ENCODE measurements around the gene WDR86. TPM values are rescaled to one million over a fixed set of nuclear protein-coding genes. Genes with fewer than 3 reads are reported as not detected.

The WDR86 gene
- total RNA-seq, 1 experiment from 2014 or later: 24.4 TPM

DNA sequence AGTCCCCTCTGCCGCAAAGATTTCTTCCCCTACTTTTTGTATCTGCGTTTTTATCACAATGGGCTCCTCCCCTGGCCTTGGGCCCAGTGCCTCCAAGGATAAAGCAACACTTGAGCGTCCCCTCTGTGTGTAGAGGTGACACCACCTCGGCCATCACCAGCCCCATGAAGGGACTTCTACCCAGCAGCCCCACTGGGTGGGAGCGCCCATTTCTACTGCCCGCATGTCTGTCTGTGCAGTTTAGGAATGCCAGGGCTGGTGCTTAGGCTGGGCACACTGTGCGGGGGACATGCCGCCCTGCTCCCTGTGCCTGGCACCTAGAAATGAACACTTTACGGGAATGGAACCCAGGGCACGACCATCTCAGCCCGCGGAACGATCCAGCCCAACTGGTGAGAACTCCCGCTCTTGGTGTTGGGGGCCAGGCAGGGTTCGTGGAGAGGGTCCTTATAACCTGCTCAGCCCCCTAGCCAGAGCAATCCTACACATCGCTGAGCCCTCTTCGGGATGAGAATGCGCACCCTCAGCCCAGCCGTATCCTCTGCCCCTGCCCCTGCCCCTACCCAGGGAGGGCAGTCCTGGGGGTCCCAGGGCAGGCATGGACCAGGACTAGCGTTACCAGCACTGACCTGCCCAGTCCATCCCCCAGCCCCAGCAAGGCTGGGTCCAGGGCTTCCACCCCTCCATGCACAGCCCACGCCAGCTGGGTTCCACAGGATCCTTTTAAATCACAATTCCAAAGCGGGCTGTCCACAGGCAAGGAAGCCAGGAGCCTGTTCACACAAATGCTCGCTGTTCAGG, 17.3 kb upstream of the WDR86 start (continued):
- TF ChIP-seq, protein P1, sequence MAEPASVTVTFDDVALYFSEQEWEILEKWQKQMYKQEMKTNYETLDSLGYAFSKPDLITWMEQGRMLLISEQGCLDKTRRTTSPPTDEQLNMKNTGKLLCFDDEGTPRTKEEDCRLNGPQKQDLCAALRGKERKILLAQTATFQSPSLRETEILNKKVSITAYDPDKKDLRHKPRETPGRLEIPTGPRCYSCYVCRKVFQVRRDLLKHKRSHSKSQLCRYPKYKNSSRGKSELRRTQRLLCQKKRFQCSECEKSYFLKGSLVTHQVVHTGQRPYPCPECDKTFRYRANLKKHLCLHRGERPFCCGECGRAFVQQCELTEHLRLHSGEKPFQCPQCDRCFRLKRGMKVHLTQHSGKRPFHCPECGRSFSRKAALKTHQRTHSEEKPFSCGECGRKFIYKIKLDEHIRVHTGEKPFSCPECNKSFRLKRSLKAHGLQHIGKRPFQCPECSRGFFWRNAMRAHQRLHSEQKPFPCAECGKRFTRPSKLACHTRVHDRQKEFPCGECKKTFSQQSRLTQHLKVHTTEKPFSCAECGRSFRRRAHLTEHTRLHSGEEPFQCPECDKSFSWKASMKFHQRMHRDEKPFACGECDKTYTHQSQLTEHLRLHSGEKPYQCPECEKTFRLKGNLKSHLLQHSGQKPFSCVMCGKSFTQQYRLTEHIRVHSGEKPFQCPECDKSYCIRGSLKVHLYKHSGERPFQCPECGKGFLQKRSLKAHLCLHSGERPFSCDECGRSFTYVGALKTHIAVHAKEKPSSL (CRISPR knock-in tag; conservative IDR thresholded peaks at IDR 0.05): no peak
- TF ChIP-seq, protein P2, sequence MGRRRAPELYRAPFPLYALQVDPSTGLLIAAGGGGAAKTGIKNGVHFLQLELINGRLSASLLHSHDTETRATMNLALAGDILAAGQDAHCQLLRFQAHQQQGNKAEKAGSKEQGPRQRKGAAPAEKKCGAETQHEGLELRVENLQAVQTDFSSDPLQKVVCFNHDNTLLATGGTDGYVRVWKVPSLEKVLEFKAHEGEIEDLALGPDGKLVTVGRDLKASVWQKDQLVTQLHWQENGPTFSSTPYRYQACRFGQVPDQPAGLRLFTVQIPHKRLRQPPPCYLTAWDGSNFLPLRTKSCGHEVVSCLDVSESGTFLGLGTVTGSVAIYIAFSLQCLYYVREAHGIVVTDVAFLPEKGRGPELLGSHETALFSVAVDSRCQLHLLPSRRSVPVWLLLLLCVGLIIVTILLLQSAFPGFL (CRISPR knock-in tag; IDR thresholded peaks at IDR 0.05; ENCODE audit: borderline replicate concordance): no peak
- TF ChIP-seq, protein P3, sequence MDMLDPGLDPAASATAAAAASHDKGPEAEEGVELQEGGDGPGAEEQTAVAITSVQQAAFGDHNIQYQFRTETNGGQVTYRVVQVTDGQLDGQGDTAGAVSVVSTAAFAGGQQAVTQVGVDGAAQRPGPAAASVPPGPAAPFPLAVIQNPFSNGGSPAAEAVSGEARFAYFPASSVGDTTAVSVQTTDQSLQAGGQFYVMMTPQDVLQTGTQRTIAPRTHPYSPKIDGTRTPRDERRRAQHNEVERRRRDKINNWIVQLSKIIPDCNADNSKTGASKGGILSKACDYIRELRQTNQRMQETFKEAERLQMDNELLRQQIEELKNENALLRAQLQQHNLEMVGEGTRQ (CRISPR knock-in tag; IDR thresholded peaks at IDR 0.05): no peak
- TF ChIP-seq ZNF423 (CRISPR knock-in tag; IDR thresholded peaks at IDR 0.05): no peak

DNA sequence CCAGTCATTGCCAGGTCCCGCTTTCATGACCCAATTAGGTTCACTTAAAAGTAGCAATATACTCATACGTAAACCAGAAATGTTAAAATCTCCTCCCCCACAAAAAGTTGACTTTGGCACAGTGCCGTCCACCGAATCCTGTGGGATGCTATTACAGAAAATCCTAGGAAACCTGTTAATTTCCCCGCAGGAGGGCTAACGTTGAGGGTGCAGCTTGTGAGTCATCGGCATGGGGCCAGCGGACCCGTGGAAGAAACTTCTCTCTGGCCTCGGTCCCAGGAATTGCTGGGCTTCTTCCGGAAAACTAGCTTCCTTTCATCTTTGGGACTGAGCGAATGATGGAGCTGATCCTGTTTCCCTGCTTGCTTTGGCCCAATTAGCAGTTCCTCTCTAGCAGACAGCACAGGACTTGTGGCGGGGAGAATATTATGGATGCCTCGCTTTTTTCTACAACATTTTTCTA, 16.6 kb upstream of the WDR86 start:
- Mint-ChIP-seq H3K27me3 (ENCODE audit: low read depth) (peaks cover 21% of the 10 kb centered on the region), H3K36me3 (peaks cover 12% of the 10 kb centered on the region), H3K4me1 (peaks cover 32% of the 10 kb centered on the region), H3K9me3 (peaks cover 18% of the 10 kb centered on the region), H3K4me3 (no peak overlapping the region), H3K27ac (no peak overlapping the region)
- ATAC-seq (no peak), DNase-seq (ENCODE audit: low spot score) (no peak)
- POLR2A ChIA-PET: no interaction called here
- CTCF ChIA-PET: no interaction called here
- TF ChIP-seq RELA (CRISPR knock-in tag; IDR thresholded peaks at IDR 0.05; ENCODE audit: borderline replicate concordance) (no peak), SMAD4 (CRISPR knock-in tag; IDR thresholded peaks at IDR 0.05) (no peak), PRRX2 (CRISPR knock-in tag; IDR thresholded peaks at IDR 0.05) (no peak), NR3C1 (CRISPR knock-in tag; conservative IDR thresholded peaks at IDR 0.05; ENCODE audit: low read depth) (no peak), SMAD3 (CRISPR knock-in tag; IDR thresholded peaks at IDR 0.05; ENCODE audit: borderline replicate concordance) (no peak), JUN (CRISPR knock-in tag; IDR thresholded peaks at IDR 0.05) (no peak)
- TF ChIP-seq, protein P4, sequence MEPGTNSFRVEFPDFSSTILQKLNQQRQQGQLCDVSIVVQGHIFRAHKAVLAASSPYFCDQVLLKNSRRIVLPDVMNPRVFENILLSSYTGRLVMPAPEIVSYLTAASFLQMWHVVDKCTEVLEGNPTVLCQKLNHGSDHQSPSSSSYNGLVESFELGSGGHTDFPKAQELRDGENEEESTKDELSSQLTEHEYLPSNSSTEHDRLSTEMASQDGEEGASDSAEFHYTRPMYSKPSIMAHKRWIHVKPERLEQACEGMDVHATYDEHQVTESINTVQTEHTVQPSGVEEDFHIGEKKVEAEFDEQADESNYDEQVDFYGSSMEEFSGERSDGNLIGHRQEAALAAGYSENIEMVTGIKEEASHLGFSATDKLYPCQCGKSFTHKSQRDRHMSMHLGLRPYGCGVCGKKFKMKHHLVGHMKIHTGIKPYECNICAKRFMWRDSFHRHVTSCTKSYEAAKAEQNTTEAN (CRISPR knock-in tag; IDR thresholded peaks at IDR 0.05): no peak

DNA sequence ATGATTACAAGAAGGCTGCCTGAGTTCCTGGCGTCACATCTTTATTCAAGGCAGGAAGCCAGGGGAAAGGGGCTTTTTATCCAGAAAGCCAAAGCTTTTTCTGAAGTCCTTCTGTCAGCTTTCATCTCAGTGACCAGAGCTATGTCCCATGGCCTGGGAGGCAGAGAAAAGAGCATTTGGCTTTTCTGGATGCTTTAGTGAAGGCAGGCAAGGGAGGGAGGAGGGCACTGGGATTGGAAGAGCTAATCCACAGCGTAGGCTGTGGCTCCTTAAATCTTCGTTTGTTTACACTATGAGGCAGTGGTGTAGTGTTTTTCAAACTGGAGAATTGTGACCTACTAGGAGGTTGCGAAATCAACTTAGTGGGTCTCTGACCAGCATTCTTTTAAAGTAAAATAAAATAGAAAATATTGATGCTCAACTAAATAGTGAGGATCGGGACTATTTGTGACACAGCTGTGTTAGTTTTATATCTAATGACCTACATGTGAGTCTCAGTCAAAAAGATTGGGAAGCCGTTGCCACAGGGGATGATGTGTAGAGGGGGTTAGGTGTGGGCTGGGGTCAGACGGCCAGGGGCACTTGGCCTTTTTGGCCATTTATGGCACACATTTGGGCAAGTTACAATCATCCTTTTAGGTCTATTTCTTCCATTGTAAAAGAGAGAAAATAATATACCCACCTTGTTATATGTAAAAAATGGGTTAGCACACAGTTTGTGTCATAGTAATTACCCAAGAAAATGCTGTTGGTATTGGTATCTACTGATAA, 16.0 kb upstream of the WDR86 start:
- Mint-ChIP-seq H3K36me3 (peaks cover 14% of the 10 kb centered on the region), H3K9me3 (peaks cover 22% of the 10 kb centered on the region), H3K27me3 (ENCODE audit: low read depth) (peaks cover 21% of the 10 kb centered on the region), H3K4me3 (no peak overlapping the region), H3K27ac (no peak overlapping the region), H3K4me1 (peaks cover 32% of the 10 kb centered on the region)
- ChIA-PET POLR2A (no interaction called here), CTCF (no interaction called here)
- DNase-seq (ENCODE audit: low spot score): no peak
- ATAC-seq: no peak
- TF ChIP-seq ESRRA (CRISPR knock-in tag; IDR thresholded peaks at IDR 0.05; ENCODE audit: borderline replicate concordance) (no peak), RORB (CRISPR knock-in tag; IDR thresholded peaks at IDR 0.05) (no peak), TCF7 (CRISPR knock-in tag; IDR thresholded peaks at IDR 0.05; ENCODE audit: low read depth) (no peak), KAT7 (CRISPR knock-in tag; IDR thresholded peaks at IDR 0.05; ENCODE audit: borderline replicate concordance) (no peak), CBFB (CRISPR knock-in tag; IDR thresholded peaks at IDR 0.05; ENCODE audit: low read depth) (no peak), NFATC4 (CRISPR knock-in tag; IDR thresholded peaks at IDR 0.05) (no peak), ZNF317 (CRISPR knock-in tag; IDR thresholded peaks at IDR 0.05; ENCODE audit: borderline replicate concordance, low read depth) (no peak), ZNF423 (CRISPR knock-in tag; IDR thresholded peaks at IDR 0.05) (no peak), GRHL2 (CRISPR knock-in tag; IDR thresholded peaks at IDR 0.05; ENCODE audit: insufficient replicate concordance, severe bottlenecking) (no peak), NFE2L1 (CRISPR knock-in tag; IDR thresholded peaks at IDR 0.05) (no peak), SMAD3 (CRISPR knock-in tag; IDR thresholded peaks at IDR 0.05; ENCODE audit: borderline replicate concordance) (no peak)
- TF ChIP-seq, protein P5, sequence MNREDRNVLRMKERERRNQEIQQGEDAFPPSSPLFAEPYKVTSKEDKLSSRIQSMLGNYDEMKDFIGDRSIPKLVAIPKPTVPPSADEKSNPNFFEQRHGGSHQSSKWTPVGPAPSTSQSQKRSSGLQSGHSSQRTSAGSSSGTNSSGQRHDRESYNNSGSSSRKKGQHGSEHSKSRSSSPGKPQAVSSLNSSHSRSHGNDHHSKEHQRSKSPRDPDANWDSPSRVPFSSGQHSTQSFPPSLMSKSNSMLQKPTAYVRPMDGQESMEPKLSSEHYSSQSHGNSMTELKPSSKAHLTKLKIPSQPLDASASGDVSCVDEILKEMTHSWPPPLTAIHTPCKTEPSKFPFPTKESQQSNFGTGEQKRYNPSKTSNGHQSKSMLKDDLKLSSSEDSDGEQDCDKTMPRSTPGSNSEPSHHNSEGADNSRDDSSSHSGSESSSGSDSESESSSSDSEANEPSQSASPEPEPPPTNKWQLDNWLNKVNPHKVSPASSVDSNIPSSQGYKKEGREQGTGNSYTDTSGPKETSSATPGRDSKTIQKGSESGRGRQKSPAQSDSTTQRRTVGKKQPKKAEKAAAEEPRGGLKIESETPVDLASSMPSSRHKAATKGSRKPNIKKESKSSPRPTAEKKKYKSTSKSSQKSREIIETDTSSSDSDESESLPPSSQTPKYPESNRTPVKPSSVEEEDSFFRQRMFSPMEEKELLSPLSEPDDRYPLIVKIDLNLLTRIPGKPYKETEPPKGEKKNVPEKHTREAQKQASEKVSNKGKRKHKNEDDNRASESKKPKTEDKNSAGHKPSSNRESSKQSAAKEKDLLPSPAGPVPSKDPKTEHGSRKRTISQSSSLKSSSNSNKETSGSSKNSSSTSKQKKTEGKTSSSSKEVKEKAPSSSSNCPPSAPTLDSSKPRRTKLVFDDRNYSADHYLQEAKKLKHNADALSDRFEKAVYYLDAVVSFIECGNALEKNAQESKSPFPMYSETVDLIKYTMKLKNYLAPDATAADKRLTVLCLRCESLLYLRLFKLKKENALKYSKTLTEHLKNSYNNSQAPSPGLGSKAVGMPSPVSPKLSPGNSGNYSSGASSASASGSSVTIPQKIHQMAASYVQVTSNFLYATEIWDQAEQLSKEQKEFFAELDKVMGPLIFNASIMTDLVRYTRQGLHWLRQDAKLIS (CRISPR knock-in tag; IDR thresholded peaks at IDR 0.05; ENCODE audit: borderline replicate concordance): no peak
